DOHH2 (cell line): ENCODE data around the gene PPP6R3.

Experiments
- EZH2phosphoT487 ChIP-seq: fragments of 200-600 bp; sonication (generic); IDR thresholded peaks from 2 replicates; pipeline ENCODE4 v1.6.1; 2017; ENCODE audit warnings: borderline replicate concordance, mild to moderate bottlenecking, antibody characterized with exemption, low read length, moderate library complexity, mixed read lengths
- TF ChIP-seq, protein P1 (sequence below): fragments of 200-600 bp; sonication (generic); IDR thresholded peaks from one replicate; pipeline ENCODE4 v1.5.1; 2014; ENCODE audit warnings: antibody characterized with exemption, mild to moderate bottlenecking, low read depth, low read length; ENCODE audit not compliant: poor library complexity, severe bottlenecking

DNA sequence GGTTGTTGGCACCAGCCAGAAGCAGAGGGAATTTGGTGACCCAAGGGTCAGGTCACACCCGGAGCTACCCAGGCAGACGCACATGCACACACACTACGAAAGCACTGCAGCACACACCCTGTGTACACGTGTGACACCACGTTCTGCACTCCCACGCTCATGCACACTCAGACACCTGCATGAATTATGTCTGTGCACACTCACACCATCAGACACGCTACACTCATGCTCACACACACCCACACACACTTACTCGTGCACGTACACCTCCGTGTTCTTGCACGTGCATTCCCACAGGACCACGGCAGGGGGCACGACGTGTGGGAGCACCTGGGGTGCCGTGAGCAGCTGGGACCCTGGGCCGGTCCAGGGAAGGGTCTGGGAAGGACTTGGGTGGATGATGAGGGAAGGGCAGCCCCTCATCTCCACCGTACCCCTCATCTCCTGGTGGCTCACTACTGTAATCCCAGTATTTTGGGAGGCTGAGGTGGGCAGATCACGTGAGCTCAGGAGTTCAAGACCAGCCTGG lies 203.0 kb downstream of the PPP6R3 start:
- TF ChIP-seq, protein P1, sequence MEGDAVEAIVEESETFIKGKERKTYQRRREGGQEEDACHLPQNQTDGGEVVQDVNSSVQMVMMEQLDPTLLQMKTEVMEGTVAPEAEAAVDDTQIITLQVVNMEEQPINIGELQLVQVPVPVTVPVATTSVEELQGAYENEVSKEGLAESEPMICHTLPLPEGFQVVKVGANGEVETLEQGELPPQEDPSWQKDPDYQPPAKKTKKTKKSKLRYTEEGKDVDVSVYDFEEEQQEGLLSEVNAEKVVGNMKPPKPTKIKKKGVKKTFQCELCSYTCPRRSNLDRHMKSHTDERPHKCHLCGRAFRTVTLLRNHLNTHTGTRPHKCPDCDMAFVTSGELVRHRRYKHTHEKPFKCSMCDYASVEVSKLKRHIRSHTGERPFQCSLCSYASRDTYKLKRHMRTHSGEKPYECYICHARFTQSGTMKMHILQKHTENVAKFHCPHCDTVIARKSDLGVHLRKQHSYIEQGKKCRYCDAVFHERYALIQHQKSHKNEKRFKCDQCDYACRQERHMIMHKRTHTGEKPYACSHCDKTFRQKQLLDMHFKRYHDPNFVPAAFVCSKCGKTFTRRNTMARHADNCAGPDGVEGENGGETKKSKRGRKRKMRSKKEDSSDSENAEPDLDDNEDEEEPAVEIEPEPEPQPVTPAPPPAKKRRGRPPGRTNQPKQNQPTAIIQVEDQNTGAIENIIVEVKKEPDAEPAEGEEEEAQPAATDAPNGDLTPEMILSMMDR = no peak
- no peak for TF ChIP-seq EZH2phosphoT487
